AG04450 (cell line): ENCODE results near the gene ABCF3. TPM values are rescaled to one million over a fixed set of nuclear protein-coding genes. Genes with fewer than 3 reads are reported as not detected.

ENCODE experiments used
- CTCF ChIA-PET: fragments of 300-600, 350-600 bp; formaldehyde crosslinking; extraction: SDS; loops from one replicate; lab custom pipeline; 2022; ENCODE audit warnings: antibody characterized with exemption, inconsistent platforms; lab: Charles Lee
- POLR2A ChIA-PET: fragments of 350-600 bp; formaldehyde crosslinking; extraction: SDS; loops from one replicate; lab custom pipeline; 2021; ENCODE audit warnings: antibody characterized with exemption, inconsistent platforms; lab: Yijun Ruan, JAX
- DNase-seq: peaks from one replicate; pipeline ENCODE4 v3.0.0-alpha.2; 2011; ENCODE audit warnings: low read depth, low spot score
- H3K27ac ChIP-seq: one replicate; pipeline ENCODE4 v1.5.1; 2012; ENCODE audit warnings: low read depth, low read length, control low read depth
- H3K27me3 ChIP-seq: one replicate; pipeline ENCODE4 v1.6.0; 2012; ENCODE audit warnings: low read length; ENCODE audit not compliant: control insufficient read depth, insufficient read depth
- H3K4me3 ChIP-seq: 2 replicates; pipeline ENCODE4 v1.5.1; 2011; ENCODE audit warnings: mild to moderate bottlenecking, low read depth, low read length, control low read depth
- H3K9me3 ChIP-seq: 2 replicates; pipeline ENCODE4 v1.5.1; 2012; ENCODE audit warnings: low read length; ENCODE audit not compliant: control insufficient read depth, insufficient read depth
- polyA plus RNA-seq: library from polyadenylated mRNA; depleted of rRNA; stranded (reverse); fragments of >200 nt; gene quantifications from 2 replicates; pipeline ENCODE4 v1.2.3, GENCODE V29; 2011
- TF ChIP-seq, protein P1 (sequence below): IDR thresholded peaks from 2 replicates; pipeline ENCODE4 v1.5.1; 2011; ENCODE audit warnings: low read depth, low read length, control low read depth, inconsistent platforms

Gene ABCF3
- polyA plus RNA-seq, 1 experiment, result 43.1 TPM

DNA sequence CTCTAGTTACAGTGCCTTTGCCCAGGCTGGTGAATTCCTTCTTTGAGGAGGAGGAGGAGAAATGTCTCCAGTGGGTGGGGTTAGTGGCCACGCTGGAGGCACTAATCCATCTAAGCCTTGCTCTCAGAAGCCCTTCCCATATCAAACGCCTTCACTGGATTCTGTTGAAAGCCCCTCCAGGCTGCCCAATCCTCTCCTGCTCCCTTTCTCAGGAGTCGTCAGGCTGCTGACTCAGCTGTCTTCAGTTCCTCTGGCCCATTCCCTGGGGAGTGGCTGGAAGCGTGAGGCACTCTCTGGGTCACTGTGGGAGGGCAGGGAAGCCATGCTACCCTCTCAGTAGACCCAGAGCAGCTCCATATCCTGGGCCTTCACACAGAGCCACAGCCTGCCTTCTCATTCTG, 8.7 kb upstream of the ABCF3 start:
- TF ChIP-seq, protein P1, sequence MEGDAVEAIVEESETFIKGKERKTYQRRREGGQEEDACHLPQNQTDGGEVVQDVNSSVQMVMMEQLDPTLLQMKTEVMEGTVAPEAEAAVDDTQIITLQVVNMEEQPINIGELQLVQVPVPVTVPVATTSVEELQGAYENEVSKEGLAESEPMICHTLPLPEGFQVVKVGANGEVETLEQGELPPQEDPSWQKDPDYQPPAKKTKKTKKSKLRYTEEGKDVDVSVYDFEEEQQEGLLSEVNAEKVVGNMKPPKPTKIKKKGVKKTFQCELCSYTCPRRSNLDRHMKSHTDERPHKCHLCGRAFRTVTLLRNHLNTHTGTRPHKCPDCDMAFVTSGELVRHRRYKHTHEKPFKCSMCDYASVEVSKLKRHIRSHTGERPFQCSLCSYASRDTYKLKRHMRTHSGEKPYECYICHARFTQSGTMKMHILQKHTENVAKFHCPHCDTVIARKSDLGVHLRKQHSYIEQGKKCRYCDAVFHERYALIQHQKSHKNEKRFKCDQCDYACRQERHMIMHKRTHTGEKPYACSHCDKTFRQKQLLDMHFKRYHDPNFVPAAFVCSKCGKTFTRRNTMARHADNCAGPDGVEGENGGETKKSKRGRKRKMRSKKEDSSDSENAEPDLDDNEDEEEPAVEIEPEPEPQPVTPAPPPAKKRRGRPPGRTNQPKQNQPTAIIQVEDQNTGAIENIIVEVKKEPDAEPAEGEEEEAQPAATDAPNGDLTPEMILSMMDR, result no peak
- ChIA-PET CTCF (interaction anchor here (1.0 to 2.4 kb wide), 4 partner anchors 16 to 293 kb away, joined by 3 to 6 read pairs (median 4); partner anchors contain the start of genes EEF1AKMT4 and PARL), POLR2A (interaction anchor here (0.5 to 1.7 kb wide), 6 partner anchors 9 to 122 kb away, joined by 3 to 28 read pairs (median 4); partner anchors contain the start of genes ABCF3 and EIF2B5)
- H3K4me3 ChIP-seq, result peak overlapping the region; percentile 98
- no peaks in the 10 kb centered on the region for H3K27me3 ChIP-seq
- no peak for DNase-seq
- no peaks in the 10 kb centered on the region; the same call in 1 of the 2 replicates for H3K9me3 ChIP-seq
- H3K27ac ChIP-seq, result peak overlapping the region; percentile 69

DNA sequence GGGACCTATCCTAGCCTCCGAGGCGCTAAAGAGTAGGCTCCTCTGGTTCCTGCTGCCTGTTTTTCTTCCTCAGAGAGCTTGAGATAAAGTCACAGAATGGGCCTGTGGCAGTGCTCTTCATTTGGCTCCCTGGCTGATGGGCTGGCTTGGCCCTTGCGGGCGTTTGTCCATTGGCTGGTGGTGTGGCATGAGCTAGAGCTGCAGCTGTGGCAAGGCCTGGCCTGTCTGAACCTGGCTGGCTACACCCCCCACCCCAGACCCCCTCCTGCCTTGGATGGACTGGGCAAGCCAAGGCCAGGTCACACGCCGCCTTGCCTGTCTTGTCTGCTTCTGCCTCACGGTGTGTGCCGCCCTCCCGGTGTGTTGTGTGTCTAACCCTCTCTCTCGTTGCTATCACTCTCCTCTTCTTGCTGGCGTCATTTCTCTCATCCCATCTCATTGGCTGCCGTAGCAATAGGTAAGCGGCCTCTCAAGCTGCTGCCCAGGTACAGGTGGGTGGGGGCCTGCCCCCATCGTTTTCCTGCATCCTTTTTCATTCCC, 8.2 kb upstream of the ABCF3 start:
- TF ChIP-seq, protein P1, result no peak
- H3K9me3 ChIP-seq, result no peaks in the 10 kb centered on the region; the same call in 1 of the 2 replicates
- ChIA-PET CTCF (interaction anchor here (1.2 to 2.4 kb wide), 2 partner anchors 282 to 294 kb away, joined by 4 to 6 read pairs; partner anchors contain the start of gene PARL), POLR2A (interaction anchor here (1.6 to 1.7 kb wide), 2 partner anchors 8 to 21 kb away, joined by 5 to 28 read pairs; partner anchors contain the start of gene ABCF3)
- H3K27me3 ChIP-seq, result no peaks in the 10 kb centered on the region
- DNase-seq, result no peak
- H3K4me3 ChIP-seq, result peak overlapping the region; percentile 98
- peak overlapping the region; percentile 69 for H3K27ac ChIP-seq

DNA sequence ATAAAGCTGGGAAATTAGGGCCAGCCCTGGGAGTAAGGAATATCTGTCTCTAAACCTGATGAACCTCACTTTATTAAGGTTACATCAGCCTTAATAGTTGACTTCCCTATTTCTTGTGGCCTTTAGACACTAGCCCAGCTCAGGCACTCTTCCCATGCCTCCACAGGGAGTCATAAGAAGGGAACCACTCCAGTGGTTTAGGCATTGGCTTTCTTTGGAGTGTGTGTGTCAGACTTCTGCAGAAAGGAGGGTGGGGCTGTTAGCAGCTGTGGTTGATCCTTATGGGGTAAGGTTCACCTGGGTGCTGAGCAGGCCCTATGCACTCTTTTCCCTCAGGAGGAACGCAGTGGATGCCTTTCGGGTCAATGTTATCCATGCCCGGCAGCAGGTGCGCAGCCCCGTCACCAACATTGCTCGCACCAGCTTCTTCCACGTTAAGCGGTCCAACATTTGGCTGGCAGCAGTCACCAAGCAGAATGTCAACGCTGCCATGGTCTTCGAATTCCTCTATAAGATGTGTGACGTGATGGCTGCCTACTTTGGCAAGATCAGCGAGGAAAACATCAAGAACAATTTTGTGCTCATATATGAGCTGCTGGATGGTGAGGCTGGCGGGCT, 7.4 kb upstream of the ABCF3 start:
- POLR2A ChIA-PET, result no interaction called here
- Histone ChIP-seq H3K4me3 (no peak overlapping the region), H3K27ac (peak overlapping the region; percentile 1), H3K9me3 (no peaks in the 10 kb centered on the region; the same call in 1 of the 2 replicates), H3K27me3 (no peaks in the 10 kb centered on the region)
- no peak for DNase-seq
- CTCF ChIA-PET, result interaction anchor here (1.2 to 2.4 kb wide), 2 partner anchors 71 to 294 kb away, joined by 6 read pairs; partner anchors contain the start of gene PARL
- TF ChIP-seq, protein P1, result no peak

DNA sequence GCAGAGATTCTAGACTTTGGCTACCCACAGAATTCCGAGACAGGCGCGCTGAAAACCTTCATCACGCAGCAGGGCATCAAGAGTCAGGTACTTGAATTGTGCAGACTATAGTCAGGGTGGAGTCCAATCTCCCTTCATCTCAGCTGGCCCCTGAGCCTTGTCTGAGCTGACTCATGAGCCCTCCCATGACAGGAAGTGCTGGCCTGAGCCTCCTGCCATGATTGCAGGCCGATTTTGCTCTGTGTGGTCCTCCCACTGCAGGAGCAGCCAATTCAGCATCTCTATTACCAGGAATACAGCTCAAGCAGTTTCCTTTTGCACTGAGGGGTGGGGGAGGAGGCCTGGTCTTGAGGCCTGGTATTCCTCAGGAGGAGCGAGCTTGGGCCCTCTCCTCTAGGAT, 5.8 kb upstream of the ABCF3 start:
- ChIA-PET POLR2A (interaction anchor here (0.6 kb wide), 2 partner anchors 24 to 104 kb away, joined by 4 to 5 read pairs; no protein-coding TSS in a partner anchor), CTCF (interaction anchor here (0.9 to 1.2 kb wide), 3 partner anchors 70 to 285 kb away, joined by 3 to 7 read pairs (median 6); no protein-coding TSS in a partner anchor)
- Histone ChIP-seq H3K4me3 (no peak overlapping the region), H3K9me3 (no peaks in the 10 kb centered on the region; the same call in 1 of the 2 replicates), H3K27ac (peak overlapping the region; percentile 31), H3K27me3 (no peaks in the 10 kb centered on the region)
- no peak for DNase-seq
- TF ChIP-seq, protein P1, result no peak

DNA sequence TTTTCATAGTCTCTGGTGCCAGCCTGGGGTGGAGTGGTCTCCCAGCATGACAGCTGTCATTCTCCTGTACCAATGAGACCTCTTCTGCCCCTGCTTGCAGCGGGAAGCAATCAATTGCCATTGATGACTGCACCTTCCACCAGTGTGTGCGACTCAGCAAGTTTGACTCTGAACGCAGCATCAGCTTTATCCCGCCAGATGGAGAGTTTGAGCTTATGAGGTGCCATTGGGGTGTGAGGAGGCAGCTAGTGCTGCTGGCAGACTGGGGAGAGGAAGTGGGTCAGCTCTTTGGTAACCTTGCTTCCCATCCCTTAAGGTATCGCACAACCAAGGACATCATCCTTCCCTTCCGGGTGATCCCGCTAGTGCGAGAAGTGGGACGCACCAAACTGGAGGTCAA, 4.4 kb upstream of the ABCF3 start:
- Histone ChIP-seq H3K9me3 (no peaks in the 10 kb centered on the region; the same call in 1 of the 2 replicates), H3K4me3 (no peak overlapping the region), H3K27me3 (no peaks in the 10 kb centered on the region), H3K27ac (no peak overlapping the region)
- DNase-seq, result no peak
- POLR2A ChIA-PET, result interaction anchor here (0.6 kb wide), 1 partner anchor 49 kb away, joined by 3 read pairs; no protein-coding TSS in a partner anchor
- CTCF ChIA-PET, result no interaction called here
- TF ChIP-seq, protein P1, result no peak
